Measurements from ENCODE around the gene COPG1.

DNA sequence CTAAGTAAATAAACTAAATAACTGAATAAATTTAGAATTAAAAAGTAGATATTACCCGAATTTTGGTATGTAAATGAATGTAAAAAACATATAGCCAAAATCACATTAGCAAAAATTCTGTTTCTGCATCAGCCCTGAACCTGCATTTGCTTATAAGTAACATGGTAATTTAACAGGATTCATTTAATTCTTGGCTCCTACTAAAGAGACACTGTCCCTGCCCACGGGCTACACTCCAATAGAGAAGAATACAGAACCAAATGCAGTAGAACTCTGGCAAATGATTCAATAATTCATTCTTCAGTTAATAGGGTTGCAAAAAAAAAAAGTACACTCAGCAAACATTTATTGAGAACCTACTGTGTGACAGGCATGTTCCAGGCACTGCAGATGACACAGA, 44.9 kb upstream of the COPG1 start:
- no peak for TF ChIP-seq POLR2AphosphoS5 (IDR thresholded peaks at IDR 0.05; ENCODE audit: borderline replicate concordance, low read depth, low read length)
- no peak for TF ChIP-seq EZH2 (IDR thresholded peaks at IDR 0.05)
